SK-N-SH (cell line): Measurements from ENCODE around the gene SLC24A3. TPM values are rescaled to one million over a fixed set of nuclear protein-coding genes. Genes with fewer than 3 reads are reported as not detected.

Experiments used
- CTCF ChIA-PET: fragments of 300-600, 350-600 bp; formaldehyde crosslinking; extraction: SDS; loops from one replicate; lab custom pipeline; 2021; lab: Yijun Ruan, JAX
- POLR2A ChIA-PET: fragments of 350-600 bp; sonication (Branson Sonifier 250); formaldehyde crosslinking; extraction: SDS; loops from one replicate; lab custom pipeline; 2020; ENCODE audit warnings: antibody characterized with exemption, inconsistent platforms; lab: Yijun Ruan, JAX
- DNase-seq: peaks from one replicate; pipeline ENCODE4 v3.0.0; 2012
- H2AFZ ChIP-seq: fragments of 200-600 bp; sonication (generic); 2 replicates; pipeline ENCODE4 v1.8.1; 2016; ENCODE audit warnings: antibody characterized with exemption, mild to moderate bottlenecking, low read depth
- H3F3A ChIP-seq: fragments of 200-600 bp; sonication (generic); replicated peaks from 2 replicates; pipeline ENCODE3; 2016; ENCODE audit warnings: antibody characterized with exemption, mild to moderate bottlenecking; ENCODE audit not compliant: insufficient read depth
- H3K27ac ChIP-seq, 2 experiments: fragments of 200-500 bp in 1 of 2; fragments of 200-600 bp in 1 of 2; sonication (Bioruptor generic) in 1 of 2; sonication (generic), shearing (Covaris generic) in 1 of 2; 2 replicates each; pipeline versions ENCODE4 v1.5.1 to v1.6.1; 2014 to 2016; ENCODE audit warnings: low read depth in 2 of 2, inconsistent platforms in 1 of 2, low read length in 1 of 2, mild to moderate bottlenecking in 1 of 2, mixed read lengths in 1 of 2
- H3K27me3 ChIP-seq: fragments of 200-600 bp; sonication (generic), shearing (Covaris generic); 2 replicates; pipeline ENCODE4 v1.6.1; 2016; ENCODE audit warnings: mixed run types; ENCODE audit not compliant: insufficient read depth
- H3K36me3 ChIP-seq, 2 experiments: fragments of 200-500 bp in 1 of 2; fragments of 200-600 bp in 1 of 2; sonication (Bioruptor generic) in 1 of 2; sonication (generic) in 1 of 2; replicated peaks in 1 of 2; 2 replicates each; pipeline versions ENCODE3 to v1.5.1; 2014 to 2016; ENCODE audit warnings: low read length in 1 of 2, mild to moderate bottlenecking in 1 of 2; ENCODE audit not compliant: insufficient read depth in 2 of 2, control insufficient read depth in 1 of 2
- H3K4me1 ChIP-seq, 2 experiments: fragments of 200-500 bp in 1 of 2; fragments of 200-600 bp in 1 of 2; sonication (Bioruptor generic) in 1 of 2; sonication (generic), shearing (Covaris generic) in 1 of 2; 2 replicates each; pipeline versions ENCODE4 v1.5.1 to v1.6.1; 2014 to 2016; ENCODE audit warnings: low read depth in 1 of 2, low read length in 1 of 2, mixed run types in 1 of 2; ENCODE audit not compliant: insufficient read depth in 2 of 2, control insufficient read depth in 1 of 2
- H3K4me2 ChIP-seq: fragments of 200-600 bp; sonication (generic), shearing (Covaris generic); 2 replicates; pipeline ENCODE4 v1.6.1; 2017; ENCODE audit warnings: mixed run types
- H3K4me3 ChIP-seq, 2 experiments: fragments of 200-500 bp in 1 of 2; fragments of 200-600 bp in 1 of 2; sonication (Bioruptor generic) in 1 of 2; sonication (generic), shearing (Covaris generic) in 1 of 2; 2 replicates each; pipeline versions ENCODE4 v1.5.1 to v1.8.1; 2014 to 2016; ENCODE audit warnings: low read depth in 2 of 2, inconsistent platforms in 1 of 2, low read length in 1 of 2, mild to moderate bottlenecking in 1 of 2, mixed read lengths in 1 of 2, moderate library complexity in 1 of 2
- H3K79me2 ChIP-seq: fragments of 200-600 bp; sonication (generic); 2 replicates; pipeline ENCODE4 v1.8.1; 2017; ENCODE audit warnings: mild to moderate bottlenecking; ENCODE audit not compliant: insufficient read depth
- H3K9ac ChIP-seq: fragments of 200-600 bp; sonication (generic); 2 replicates; pipeline ENCODE4 v1.6.1; 2017; ENCODE audit warnings: mixed run types
- H3K9me2 ChIP-seq: fragments of 200-600 bp; sonication (generic); 2 replicates; pipeline ENCODE4 v1.6.1; 2017; ENCODE audit warnings: mixed run types
- H3K9me3 ChIP-seq: fragments of 200-600 bp; sonication (generic); 2 replicates; pipeline ENCODE4 v1.6.1; 2017; ENCODE audit warnings: mixed run types, mild to moderate bottlenecking, moderate library complexity
- H4K20me1 ChIP-seq: fragments of 200-600 bp; sonication (generic); 2 replicates; pipeline ENCODE4 v1.6.1; 2017; ENCODE audit warnings: mild to moderate bottlenecking, mixed run types; ENCODE audit not compliant: insufficient read depth
- CHD2 ChIP-seq: fragments of 150-350 bp; IDR thresholded peaks from 2 replicates; pipeline ENCODE4 v1.6.1; 2018; ENCODE audit warnings: low read length; ENCODE audit not compliant: partially characterized antibody
- ELF1 ChIP-seq: IDR thresholded peaks from 2 replicates; pipeline ENCODE4 v1.4.0; 2012
- FOSL2 ChIP-seq: IDR thresholded peaks from 2 replicates; pipeline ENCODE4 v1.4.0; 2012; ENCODE audit warnings: low read depth, mild to moderate bottlenecking, moderate library complexity, borderline replicate concordance
- FOXJ3 ChIP-seq: sonication (generic); formaldehyde crosslinking; IDR thresholded peaks from 2 replicates; pipeline ENCODE4 v1.5.1; 2020; ENCODE audit warnings: mild to moderate bottlenecking, missing genetic modification reagents
- FOXM1 ChIP-seq: IDR thresholded peaks from 2 replicates; pipeline ENCODE4 v1.4.0; 2012; ENCODE audit warnings: low read depth, mild to moderate bottlenecking
- GABPA ChIP-seq: IDR thresholded peaks from 2 replicates; pipeline ENCODE4 v1.4.0; 2012; ENCODE audit warnings: low read depth, mild to moderate bottlenecking
- GATA2 ChIP-seq: sonication (generic); formaldehyde crosslinking; IDR thresholded peaks from 2 replicates; pipeline ENCODE4 v1.5.0; 2020; ENCODE audit warnings: mild to moderate bottlenecking, missing genetic modification reagents
- JUND ChIP-seq: IDR thresholded peaks from 2 replicates; pipeline ENCODE4 v1.4.0; 2012
- MEF2A ChIP-seq: IDR thresholded peaks from 2 replicates; pipeline ENCODE4 v1.4.0; 2012; ENCODE audit warnings: low read depth, borderline replicate concordance
- NFIC ChIP-seq: IDR thresholded peaks from 2 replicates; pipeline ENCODE4 v1.4.0; 2012; ENCODE audit warnings: borderline replicate concordance
- RCOR1 ChIP-seq: fragments of 150-350 bp; IDR thresholded peaks from 2 replicates; pipeline ENCODE4 v1.6.1; 2017; ENCODE audit warnings: antibody characterized with exemption, low read length
- RFX5 ChIP-seq: IDR thresholded peaks from 2 replicates; pipeline ENCODE4 v1.6.1; 2012; ENCODE audit warnings: mild to moderate bottlenecking, improper control_type of control experiment, low read length
- RXRA ChIP-seq: IDR thresholded peaks from 2 replicates; pipeline ENCODE4 v1.4.0; 2012; ENCODE audit warnings: low read depth, mild to moderate bottlenecking, borderline replicate concordance
- SMC3 ChIP-seq: IDR thresholded peaks from 2 replicates; pipeline ENCODE4 v1.6.1; 2012; ENCODE audit warnings: low read depth, low read length, improper control_type of control experiment
- TAF1 ChIP-seq: IDR thresholded peaks from 2 replicates; pipeline ENCODE4 v1.6.1; 2012; ENCODE audit warnings: low read depth, mild to moderate bottlenecking, low read length, moderate library complexity, borderline replicate concordance
- YY1 ChIP-seq: IDR thresholded peaks from 2 replicates; pipeline ENCODE4 v1.4.0; 2012; ENCODE audit warnings: low read depth, mild to moderate bottlenecking
- polyA plus RNA-seq, 3 experiments: library from polyadenylated mRNA; depleted of rRNA; stranded (reverse); fragments of >200 nt; gene quantifications; 2 replicates each; pipeline ENCODE4 v1.2.3, GENCODE V29; 2012
- TF ChIP-seq, protein P1 (sequence below): IDR thresholded peaks from 2 replicates; pipeline ENCODE4 v1.4.0; 2012; ENCODE audit warnings: low read depth, borderline replicate concordance
- TF ChIP-seq, protein P2 (sequence below): IDR thresholded peaks from 2 replicates; pipeline ENCODE4 v1.4.0; 2012; ENCODE audit warnings: low read depth, borderline replicate concordance
- TF ChIP-seq, protein P3 (sequence below): IDR thresholded peaks from 2 replicates; pipeline ENCODE4 v1.4.0; 2012; ENCODE audit warnings: low read depth
- TF ChIP-seq, protein P4 (sequence below): fragments of 150-350 bp; IDR thresholded peaks from 2 replicates; pipeline ENCODE4 v1.6.1; 2016; ENCODE audit warnings: mild to moderate bottlenecking, low read depth, low read length

Gene SLC24A3
- polyA plus RNA-seq, 1 of the 3 experiments (the other 2 are of a cell fraction): not detected

DNA sequence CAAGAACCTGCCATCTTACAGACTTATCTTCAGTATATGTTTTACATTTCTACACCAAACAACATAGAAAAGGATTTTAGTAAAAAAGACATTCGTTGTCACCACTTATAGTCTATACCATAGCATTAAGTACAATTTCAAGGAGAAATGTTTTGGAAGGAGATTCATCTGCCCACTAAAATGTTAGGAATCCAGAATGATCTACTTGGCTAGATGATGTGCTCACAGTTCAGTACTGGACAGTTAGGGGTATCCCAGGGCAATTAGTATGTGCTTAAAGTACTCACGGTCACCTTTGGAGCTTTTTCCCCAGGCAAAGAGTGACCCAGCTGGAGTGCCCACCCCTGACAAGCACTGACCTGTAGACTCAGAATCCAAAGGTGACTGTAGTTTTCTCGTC, 222.9 kb downstream of the SLC24A3 start (continued):
- TF ChIP-seq, protein P1, sequence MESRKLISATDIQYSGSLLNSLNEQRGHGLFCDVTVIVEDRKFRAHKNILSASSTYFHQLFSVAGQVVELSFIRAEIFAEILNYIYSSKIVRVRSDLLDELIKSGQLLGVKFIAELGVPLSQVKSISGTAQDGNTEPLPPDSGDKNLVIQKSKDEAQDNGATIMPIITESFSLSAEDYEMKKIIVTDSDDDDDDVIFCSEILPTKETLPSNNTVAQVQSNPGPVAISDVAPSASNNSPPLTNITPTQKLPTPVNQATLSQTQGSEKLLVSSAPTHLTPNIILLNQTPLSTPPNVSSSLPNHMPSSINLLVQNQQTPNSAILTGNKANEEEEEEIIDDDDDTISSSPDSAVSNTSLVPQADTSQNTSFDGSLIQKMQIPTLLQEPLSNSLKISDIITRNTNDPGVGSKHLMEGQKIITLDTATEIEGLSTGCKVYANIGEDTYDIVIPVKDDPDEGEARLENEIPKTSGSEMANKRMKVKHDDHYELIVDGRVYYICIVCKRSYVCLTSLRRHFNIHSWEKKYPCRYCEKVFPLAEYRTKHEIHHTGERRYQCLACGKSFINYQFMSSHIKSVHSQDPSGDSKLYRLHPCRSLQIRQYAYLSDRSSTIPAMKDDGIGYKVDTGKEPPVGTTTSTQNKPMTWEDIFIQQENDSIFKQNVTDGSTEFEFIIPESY: no peak
- TF ChIP-seq, protein P2, sequence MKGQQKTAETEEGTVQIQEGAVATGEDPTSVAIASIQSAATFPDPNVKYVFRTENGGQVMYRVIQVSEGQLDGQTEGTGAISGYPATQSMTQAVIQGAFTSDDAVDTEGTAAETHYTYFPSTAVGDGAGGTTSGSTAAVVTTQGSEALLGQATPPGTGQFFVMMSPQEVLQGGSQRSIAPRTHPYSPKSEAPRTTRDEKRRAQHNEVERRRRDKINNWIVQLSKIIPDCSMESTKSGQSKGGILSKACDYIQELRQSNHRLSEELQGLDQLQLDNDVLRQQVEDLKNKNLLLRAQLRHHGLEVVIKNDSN: no peak
- TF ChIP-seq, protein P3, sequence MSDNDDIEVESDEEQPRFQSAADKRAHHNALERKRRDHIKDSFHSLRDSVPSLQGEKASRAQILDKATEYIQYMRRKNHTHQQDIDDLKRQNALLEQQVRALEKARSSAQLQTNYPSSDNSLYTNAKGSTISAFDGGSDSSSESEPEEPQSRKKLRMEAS: no peak
- TF ChIP-seq GATA2 (CRISPR knock-in tag) (no peak), RXRA (no peak), ELF1 (no peak), CHD2 (no peak), TAF1 (no peak), RFX5 (no peak), MEF2A (no peak), RCOR1 (no peak), GABPA (no peak), FOSL2 (no peak)

GRCh38 chr20:19435821-19436220, 223.4 kb downstream of the SLC24A3 start:
- Histone ChIP-seq H3K9me2 (no peaks in the 10 kb centered on the region), H3K27me3 (peaks cover 5% of the 10 kb centered on the region; the same call in 1 of the 2 replicates), H2AFZ (no peak overlapping the region), H3K36me3 (no peaks in the 10 kb centered on the region), H3K9me3 (no peaks in the 10 kb centered on the region), H3K4me3 (no peak overlapping the region), H3K27ac (no peak overlapping the region), H3K9ac (no peak overlapping the region), H3F3A (no peaks in the 10 kb centered on the region), H3K4me2 (no peak overlapping the region), H3K79me2 (no peaks in the 10 kb centered on the region), H4K20me1 (no peaks in the 10 kb centered on the region), H3K4me1 (no peaks in the 10 kb centered on the region; a peak in 1 of 4 replicates)
- ChIA-PET CTCF (no interaction called here), POLR2A (no interaction called here)
- no peak for TF ChIP-seq RCOR1
- no peak for TF ChIP-seq NFIC
- TF ChIP-seq RXRA: no peak
- no peak for TF ChIP-seq YY1
- TF ChIP-seq FOXJ3 (CRISPR knock-in tag): no peak
- no peak for TF ChIP-seq RFX5
- TF ChIP-seq FOXM1: no peak
- no peak for TF ChIP-seq GATA2 (CRISPR knock-in tag)
- TF ChIP-seq, protein P3: no peak
- no peak for TF ChIP-seq CHD2
- TF ChIP-seq SMC3: no peak
- TF ChIP-seq, protein P4, sequence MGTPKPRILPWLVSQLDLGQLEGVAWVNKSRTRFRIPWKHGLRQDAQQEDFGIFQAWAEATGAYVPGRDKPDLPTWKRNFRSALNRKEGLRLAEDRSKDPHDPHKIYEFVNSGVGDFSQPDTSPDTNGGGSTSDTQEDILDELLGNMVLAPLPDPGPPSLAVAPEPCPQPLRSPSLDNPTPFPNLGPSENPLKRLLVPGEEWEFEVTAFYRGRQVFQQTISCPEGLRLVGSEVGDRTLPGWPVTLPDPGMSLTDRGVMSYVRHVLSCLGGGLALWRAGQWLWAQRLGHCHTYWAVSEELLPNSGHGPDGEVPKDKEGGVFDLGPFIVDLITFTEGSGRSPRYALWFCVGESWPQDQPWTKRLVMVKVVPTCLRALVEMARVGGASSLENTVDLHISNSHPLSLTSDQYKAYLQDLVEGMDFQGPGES: no peak
- TF ChIP-seq JUND: no peak
- DNase-seq: no peak
